EH (cell line): Measurements from ENCODE around the gene UACA.

Experiments
- DNase-seq: peaks from one replicate; pipeline ENCODE4 v3.0.0-alpha.2; 2015; ENCODE audit warnings: low read depth

UACA gene

GRCh38 chr15:70712271-70712670 lies 51.1 kb downstream of the UACA start:
- DNase-seq: no peak

GRCh38 chr15:70710714-70711113 lies 52.6 kb downstream of the UACA start:
- no peak for DNase-seq

GRCh38 chr15:70708839-70709238 lies 54.5 kb downstream of the UACA start:
- DNase-seq: no peak

- DNase-seq: no peak
Observed at GRCh38 chr15:70707686-70708300, 55.6 kb downstream of the UACA start.

- DNase-seq: no peak
Observed at GRCh38 chr15:70704731-70705130, 58.6 kb downstream of the UACA start.

- DNase-seq: no peak
Observed at GRCh38 chr15:70704166-70704565, 59.2 kb downstream of the UACA start.

GRCh38 chr15:70703096-70703878 lies 60.1 kb downstream of the UACA start:
- DNase-seq: peak; percentile 49

GRCh38 chr15:70702584-70702983 lies 60.8 kb downstream of the UACA start:
- no peak for DNase-seq

- DNase-seq: peak; percentile 68
Observed at GRCh38 chr15:70701891-70702568, 61.3 kb downstream of the UACA start.

- DNase-seq: no peak
Observed at GRCh38 chr15:70701171-70701570, 62.2 kb downstream of the UACA start.

- DNase-seq: no peak
Observed at GRCh38 chr15:70699890-70700289, 63.5 kb downstream of the UACA start.

- DNase-seq: no peak
Observed at GRCh38 chr15:70698836-70699390, 64.4 kb downstream of the UACA start.

GRCh38 chr15:70698426-70698825 lies 64.9 kb downstream of the UACA start:
- no peak for DNase-seq

GRCh38 chr15:70690491-70691276 lies 72.7 kb downstream of the UACA start:
- no peak for DNase-seq

- DNase-seq: no peak
Observed at GRCh38 chr15:70690021-70690420, 73.3 kb downstream of the UACA start.

- DNase-seq: no peak
Observed at GRCh38 chr15:70687482-70687881, 75.9 kb downstream of the UACA start.

GRCh38 chr15:70680817-70681216 lies 82.5 kb downstream of the UACA start:
- DNase-seq: no peak

- no peak for DNase-seq
Observed at GRCh38 chr15:70679919-70680231, 83.5 kb downstream of the UACA start.

GRCh38 chr15:70672081-70672480 lies 91.3 kb downstream of the UACA start:
- DNase-seq: peak; percentile 62

- DNase-seq: no peak
Observed at GRCh38 chr15:70670680-70671079, 92.7 kb downstream of the UACA start.

GRCh38 chr15:70669966-70670658 lies 93.2 kb downstream of the UACA start:
- no peak for DNase-seq
